SU-DHL-6 (cell line): ENCODE results near the gene SHISA4.

Experiments used
- CTCF ChIP-seq: fragments of 200-600 bp; sonication (generic); IDR thresholded peaks from one replicate; pipeline ENCODE4 v1.5.1; 2017; ENCODE audit warnings: antibody characterized with exemption, mild to moderate bottlenecking, low read length, moderate library complexity; ENCODE audit not compliant: insufficient read depth, poor library complexity, severe bottlenecking
- EZH2phosphoT487 ChIP-seq: fragments of 200-600 bp; sonication (generic), shearing (Covaris generic); conservative IDR thresholded peaks from 2 replicates; pipeline ENCODE4 v1.6.1; 2018; ENCODE audit warnings: mild to moderate bottlenecking, antibody characterized with exemption, low read length, moderate library complexity, mixed read lengths

- TF ChIP-seq CTCF (no peak), EZH2phosphoT487 (no peak)
Observed at GRCh38 chr1:201847150-201847549, 41.5 kb upstream of the SHISA4 start.
